NOMO-1 treated with DMSO at 0.1 percent for 48 hours (cell line): ENCODE data around the gene IQSEC2.

Source experiments
- DNase-seq: peaks from one replicate; lab custom pipeline; 2025; ENCODE audit not compliant: unreplicated experiment; lab: John Stamatoyannopoulos, UW

IQSEC2 gene

GRCh38 chrX:53305219-53305995, 24.0 kb upstream of the IQSEC2 start:
- DNase-seq, result no peak

GRCh38 chrX:53303195-53303594, 21.8 kb upstream of the IQSEC2 start:
- no peak for DNase-seq

- DNase-seq, result no peak
Observed at GRCh38 chrX:53300157-53300556, 18.8 kb upstream of the IQSEC2 start.

GRCh38 chrX:53294024-53294648, 12.8 kb upstream of the IQSEC2 start:
- DNase-seq, result no peak

- DNase-seq, result no peak
Observed at GRCh38 chrX:53291596-53291995, 10.2 kb upstream of the IQSEC2 start.

GRCh38 chrX:53290441-53291041, 9.2 kb upstream of the IQSEC2 start:
- DNase-seq, result no peak

- peak; percentile 31 for DNase-seq
Observed at GRCh38 chrX:53288189-53288588, 6.8 kb upstream of the IQSEC2 start.

- DNase-seq, result peak; percentile 87
Observed at GRCh38 chrX:53287493-53288138, 6.2 kb upstream of the IQSEC2 start.

GRCh38 chrX:53286171-53286570, 4.8 kb upstream of the IQSEC2 start:
- peak; percentile 35 for DNase-seq

- DNase-seq, result no peak
Observed at GRCh38 chrX:53285591-53285990, 4.2 kb upstream of the IQSEC2 start.

- peak; percentile 12 for DNase-seq
Observed at GRCh38 chrX:53284684-53285447, 3.5 kb upstream of the IQSEC2 start.

- DNase-seq, result no peak
Observed at GRCh38 chrX:53283567-53283966, 2.2 kb upstream of the IQSEC2 start.

GRCh38 chrX:53283099-53283498, 1.7 kb upstream of the IQSEC2 start:
- DNase-seq, result no peak

GRCh38 chrX:53281963-53282695, 745 bp upstream of the IQSEC2 start:
- DNase-seq, result no peak

- DNase-seq, result no peak
Observed at GRCh38 chrX:53280331-53281320, 758 bp downstream of the IQSEC2 start.

GRCh38 chrX:53279296-53280237, 1.8 kb downstream of the IQSEC2 start:
- no peak for DNase-seq

GRCh38 chrX:53272808-53273337, 8.5 kb downstream of the IQSEC2 start:
- DNase-seq, result no peak
